Measurements from ENCODE around the gene NOL6. TPM values are rescaled to one million over a fixed set of nuclear protein-coding genes. Genes with fewer than 3 reads are reported as not detected.

NOL6 gene
- total and polyA plus RNA-seq, 9 of the 15 experiments (the other 6 are each of a cell fraction or from before 2014, with no cell fraction given): 7.7 to 58.9 (median 27.0) TPM

GRCh38 chr9:33445389-33446239 is 28.1 kb downstream of the NOL6 start (continued):
- TF ChIP-seq CREB3L1 (IDR thresholded peaks at IDR 0.05; ENCODE audit: borderline replicate concordance, low read depth) (no peak), ARID4B (CRISPR knock-in tag; IDR thresholded peaks at IDR 0.05) (no peak), MTA2 (IDR thresholded peaks at IDR 0.05; ENCODE audit: low read depth) (no peak), ZNF57 (CRISPR knock-in tag; IDR thresholded peaks at IDR 0.05) (no peak), HLTF (IDR thresholded peaks at IDR 0.05) (no peak), MGA (IDR thresholded peaks at IDR 0.05) (no peak)
